ENCODE data around the gene PLXNB3.

GRCh38 chrX:153736071-153736820, 27.8 kb upstream of the PLXNB3 start:
- TF ChIP-seq POLR2A (IDR thresholded peaks at IDR 0.05; ENCODE audit: low read length): no peak
- TF ChIP-seq GATA1 (IDR thresholded peaks at IDR 0.05; ENCODE audit: low read depth, low read length): no peak
